HG02973 (cell line): ENCODE results near the gene PDZD2.
"Not testable (repeated sequence)": the region's sequence is repeated elsewhere in the genome, so short reads cannot be mapped to it uniquely, and the experiment has no call there.

Experiments used
- ATAC-seq: cut with Tn5 transposase; IDR thresholded peaks from one replicate; pipeline ENCODE4 v1.9.1; 2021; ENCODE audit warnings: moderate library complexity; ENCODE audit not compliant: unreplicated experiment

Gene PDZD2

DNA sequence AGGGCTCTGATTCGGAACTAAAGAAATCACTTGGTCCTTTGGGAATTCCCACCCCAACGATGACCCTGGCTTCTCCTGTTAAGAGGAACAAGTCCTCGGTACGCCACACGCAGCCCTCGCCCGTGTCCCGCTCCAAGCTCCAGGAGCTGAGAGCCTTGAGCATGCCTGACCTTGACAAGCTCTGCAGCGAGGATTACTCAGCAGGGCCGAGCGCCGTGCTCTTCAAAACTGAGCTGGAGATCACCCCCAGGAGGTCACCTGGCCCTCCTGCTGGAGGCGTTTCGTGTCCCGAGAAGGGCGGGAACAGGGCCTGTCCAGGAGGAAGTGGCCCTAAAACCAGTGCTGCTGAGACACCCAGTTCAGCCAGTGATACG lies 451.8 kb downstream of the PDZD2 start:
- ATAC-seq = no peak

DNA sequence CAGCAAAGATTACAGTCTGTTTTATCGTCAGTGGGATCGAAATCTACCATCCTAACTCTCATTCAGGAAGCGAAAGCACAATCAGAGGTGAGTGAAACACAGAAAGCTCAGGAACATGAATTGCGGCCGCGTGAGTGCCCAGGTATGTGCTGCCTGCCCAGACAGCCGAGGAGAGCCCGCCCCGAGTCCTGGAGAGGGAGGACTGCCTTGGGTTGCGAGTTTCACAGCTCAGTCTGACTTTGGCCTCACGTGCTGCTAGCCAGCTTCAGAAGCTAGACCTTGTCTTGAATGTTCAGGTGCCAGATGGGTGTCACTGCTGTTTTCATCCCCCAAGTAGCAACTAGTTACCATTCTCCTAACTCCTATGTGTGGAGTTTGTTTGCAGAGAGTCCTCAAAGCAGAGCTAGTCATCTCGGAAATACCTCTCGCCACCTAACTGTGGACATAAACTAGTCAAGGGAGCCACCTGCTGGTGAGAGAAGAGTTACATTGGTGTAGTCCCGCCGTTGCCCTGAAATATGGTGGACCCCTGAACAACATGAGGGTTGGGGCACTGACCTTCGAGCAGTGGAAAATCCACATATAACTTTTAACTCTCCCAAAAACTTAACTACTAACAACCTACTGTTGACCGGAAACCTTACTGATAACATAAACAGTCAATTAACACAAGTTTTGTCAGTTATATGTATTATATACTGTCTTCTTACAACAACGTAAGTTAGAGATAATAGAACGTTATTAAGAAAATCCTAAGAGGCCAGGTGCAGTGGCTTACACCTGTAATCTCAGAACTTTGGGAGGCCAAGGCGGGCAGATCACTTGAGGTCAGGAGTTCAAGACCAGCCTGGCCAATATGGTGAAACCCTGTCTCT lies 454.2 kb downstream of the PDZD2 start:
- ATAC-seq = peak; percentile 87

DNA sequence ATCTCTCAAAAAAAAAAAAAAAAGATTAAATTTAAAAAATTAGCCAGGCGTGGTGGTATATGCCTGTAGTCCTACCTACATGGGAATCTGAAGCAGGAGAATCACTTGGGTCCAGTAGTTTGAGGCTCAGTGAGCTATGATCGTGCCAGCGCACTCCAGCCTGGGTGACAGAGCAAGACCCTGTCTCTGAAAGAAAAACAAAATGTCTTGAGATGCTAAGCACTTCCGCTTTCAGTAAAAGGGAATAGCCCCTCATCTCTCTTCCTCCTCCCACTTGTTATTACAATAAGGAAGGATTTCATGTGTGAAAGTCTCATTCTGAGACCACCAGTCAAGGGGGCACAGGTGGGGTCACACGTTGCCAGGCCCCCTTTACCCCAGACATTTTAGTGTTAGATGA lies 455.8 kb downstream of the PDZD2 start:
- ATAC-seq = no peak

DNA sequence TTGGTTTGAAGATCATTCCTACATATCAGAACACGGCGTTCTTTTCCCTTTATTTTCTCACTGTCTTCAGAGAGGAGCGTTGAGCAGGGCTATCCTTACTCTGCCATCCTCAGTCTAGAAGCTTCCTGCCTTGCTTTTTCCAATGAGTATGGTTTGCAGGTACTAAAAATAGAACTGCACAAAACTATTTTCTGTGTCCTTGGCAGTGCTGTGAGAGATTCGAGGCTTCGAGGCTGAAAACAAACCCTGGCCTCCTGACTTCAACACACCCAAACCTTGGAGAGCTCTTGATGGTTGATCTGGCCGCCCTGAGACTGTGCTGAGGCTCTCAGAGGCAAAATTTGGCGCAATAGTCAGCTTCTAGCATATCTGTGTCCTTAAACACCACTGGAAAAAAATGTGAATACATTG lies 456.3 kb downstream of the PDZD2 start:
- ATAC-seq = no peak

DNA sequence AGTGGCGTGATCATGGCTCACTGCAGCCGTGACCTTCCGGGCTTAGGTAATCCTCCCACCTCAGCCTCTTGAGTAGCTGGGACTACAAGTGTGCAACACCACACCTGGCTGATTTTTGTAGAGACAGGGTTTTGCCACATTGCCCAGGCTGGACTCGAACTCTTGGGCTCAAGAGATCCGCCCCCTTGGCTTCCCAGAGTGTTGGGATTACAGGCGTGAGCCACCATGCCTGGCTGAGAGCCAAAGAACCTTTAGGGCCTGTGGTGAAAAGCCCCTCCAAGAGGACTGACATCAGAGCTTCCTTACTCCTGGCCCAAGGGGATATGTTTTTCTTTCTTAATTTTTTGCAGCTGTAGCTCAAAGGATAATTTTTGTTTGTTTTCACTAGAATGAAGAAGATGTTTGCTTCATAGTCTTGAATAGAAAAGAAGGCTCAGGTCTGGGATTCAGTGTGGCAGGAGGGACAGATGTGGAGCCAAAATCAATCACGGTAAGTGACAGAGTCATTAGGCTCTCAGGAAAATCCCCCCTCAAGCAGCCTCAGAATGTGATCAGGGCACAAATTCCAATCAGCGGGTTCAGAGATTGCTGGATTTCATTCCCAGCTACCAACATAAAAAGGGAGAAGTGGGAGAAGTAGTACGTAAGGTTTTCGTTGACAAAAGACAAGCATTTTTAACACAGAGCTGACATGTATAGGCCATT lies 458.1 kb downstream of the PDZD2 start:
- no peak for ATAC-seq

DNA sequence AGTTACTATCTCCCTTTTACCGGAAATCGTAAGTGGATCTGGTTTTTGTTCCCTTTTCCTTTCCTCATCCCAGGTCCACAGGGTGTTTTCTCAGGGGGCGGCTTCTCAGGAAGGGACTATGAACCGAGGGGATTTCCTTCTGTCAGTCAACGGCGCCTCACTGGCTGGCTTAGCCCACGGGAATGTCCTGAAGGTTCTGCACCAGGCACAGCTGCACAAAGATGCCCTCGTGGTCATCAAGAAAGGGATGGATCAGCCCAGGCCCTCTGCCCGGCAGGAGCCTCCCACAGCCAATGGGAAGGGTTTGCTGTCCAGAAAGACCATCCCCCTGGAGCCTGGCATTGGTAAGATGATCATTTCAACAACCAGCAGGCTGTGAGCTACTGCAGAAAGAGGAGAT lies 459.4 kb downstream of the PDZD2 start:
- ATAC-seq = no peak

DNA sequence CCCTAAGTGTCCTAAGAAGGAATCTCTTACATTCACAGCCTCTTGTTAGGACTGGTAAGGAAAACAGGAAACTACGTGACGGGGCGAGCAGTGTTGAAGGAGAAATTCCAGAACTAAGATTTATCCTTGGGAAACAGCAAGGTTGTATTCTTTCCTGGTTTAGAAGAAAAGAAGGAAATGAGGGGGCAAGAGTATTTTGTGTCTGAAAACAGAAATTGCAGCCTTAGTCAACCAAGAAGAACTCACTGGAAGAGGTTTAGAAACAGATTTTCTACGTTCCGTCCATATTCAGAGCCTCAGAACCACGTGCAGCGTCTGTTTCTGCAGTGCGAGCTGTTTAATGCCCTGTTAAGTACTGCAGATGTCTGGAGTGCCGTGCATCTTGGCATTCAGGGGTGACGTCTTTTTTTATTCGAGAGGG lies 460.0 kb downstream of the PDZD2 start:
- no peak for ATAC-seq

DNA sequence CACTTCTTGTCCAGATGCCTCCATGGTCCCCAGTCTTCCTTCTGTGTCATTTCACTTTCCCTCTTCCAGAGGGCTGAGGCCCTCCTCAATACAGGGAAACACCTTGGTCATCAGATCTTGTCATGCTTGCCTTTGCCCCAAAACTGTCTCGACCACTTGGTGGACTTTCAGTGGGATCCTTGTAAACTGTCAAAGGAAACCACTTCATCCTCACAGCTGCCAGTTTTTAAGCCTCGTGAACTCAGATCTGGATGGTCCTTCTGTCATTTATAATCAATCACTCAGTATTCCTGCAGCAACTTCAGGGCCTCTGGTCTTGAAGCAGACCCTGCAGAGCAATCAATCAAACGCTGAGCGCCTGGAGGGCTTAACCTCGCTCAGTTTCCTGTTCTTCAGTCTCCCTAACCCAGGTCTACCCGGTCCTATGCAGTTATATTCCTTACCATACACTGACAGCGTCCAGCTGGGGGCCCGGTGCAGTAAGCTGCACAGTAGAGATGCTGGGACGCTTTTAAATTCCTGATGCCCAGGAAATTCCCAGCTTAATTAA lies 460.6 kb downstream of the PDZD2 start:
- no peak for ATAC-seq

DNA sequence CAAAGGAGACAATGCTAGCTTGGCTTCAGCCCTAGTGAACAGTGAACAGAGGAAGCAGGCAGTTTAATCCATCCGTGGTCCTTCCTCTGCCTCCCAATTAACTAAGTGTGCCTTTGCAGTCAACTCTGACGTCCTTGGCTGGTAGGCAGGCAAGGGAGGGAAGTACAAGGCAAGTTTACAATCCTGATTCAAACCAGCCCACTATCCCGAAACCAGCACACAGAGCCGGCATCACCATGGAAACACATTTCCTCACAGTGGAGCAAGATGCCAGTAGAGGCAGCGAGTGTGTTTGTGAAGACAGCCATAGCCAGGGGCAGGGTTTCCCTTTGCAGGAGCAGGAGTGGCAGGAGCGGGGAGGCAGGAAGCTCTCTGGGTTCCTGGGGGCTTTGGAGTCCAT lies 461.3 kb downstream of the PDZD2 start:
- ATAC-seq = no peak

DNA sequence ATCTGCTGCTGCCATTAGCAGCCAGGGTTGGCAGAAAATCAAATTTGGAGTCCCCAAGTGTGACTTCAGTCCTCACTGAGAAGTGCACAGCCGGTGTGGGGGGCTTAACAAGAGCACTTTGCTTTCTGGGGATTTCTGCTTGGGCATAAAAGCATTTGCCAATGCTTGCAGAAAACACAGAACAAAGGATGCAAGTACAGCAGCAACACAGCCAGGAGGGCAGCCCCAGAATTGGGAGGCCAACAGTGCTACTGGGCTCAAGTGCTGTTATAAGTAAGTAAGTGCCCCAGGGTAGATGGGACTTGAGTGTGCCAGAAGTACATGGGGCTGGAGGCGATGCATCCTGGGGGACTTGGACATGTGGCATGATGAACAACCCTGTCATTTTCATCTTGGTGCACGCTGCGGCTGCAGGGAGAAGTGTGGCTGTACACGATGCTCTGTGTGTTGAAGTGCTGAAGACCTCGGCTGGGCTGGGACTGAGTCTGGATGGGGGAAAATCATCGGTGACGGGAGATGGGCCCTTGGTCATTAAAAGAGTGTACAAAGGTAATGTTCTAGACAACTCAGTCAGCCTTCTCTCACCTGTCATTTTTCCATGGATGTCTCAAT lies 461.9 kb downstream of the PDZD2 start:
- no peak for ATAC-seq

DNA sequence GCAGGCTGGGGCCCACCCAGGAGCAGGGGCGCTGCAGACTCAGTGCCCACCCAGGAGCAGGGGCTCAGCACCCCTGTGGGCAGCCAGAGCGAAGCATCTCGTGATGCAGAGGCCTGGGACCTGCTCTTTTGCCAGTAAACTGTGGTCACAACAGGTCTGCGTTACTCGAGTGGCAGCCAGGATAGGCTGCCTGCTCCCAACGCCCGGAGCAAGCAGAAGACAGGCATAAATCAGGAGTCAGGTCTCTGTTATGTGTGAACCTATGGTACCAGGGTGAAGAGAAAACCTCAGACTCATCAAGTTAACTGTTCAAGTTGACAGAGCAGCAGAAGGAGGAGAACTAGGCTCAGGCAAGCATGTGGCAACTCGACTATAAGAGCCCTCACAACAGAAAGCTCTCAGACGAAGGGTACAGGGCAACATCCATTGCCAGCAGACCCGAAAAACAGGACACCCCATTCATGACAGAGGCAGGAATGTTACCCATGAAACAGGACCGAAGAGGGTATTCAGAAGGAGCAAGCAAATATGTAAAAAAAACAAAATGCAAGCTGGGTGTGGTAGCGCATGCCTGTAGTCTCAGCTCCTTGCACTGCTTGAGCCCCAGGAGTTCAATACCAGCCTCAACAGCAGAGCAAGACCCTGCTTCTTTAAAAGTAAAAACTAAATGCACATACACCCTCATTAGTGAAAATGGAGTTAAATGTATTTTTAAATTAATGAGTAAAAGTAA lies 463.5 kb downstream of the PDZD2 start:
- no peak for ATAC-seq

DNA sequence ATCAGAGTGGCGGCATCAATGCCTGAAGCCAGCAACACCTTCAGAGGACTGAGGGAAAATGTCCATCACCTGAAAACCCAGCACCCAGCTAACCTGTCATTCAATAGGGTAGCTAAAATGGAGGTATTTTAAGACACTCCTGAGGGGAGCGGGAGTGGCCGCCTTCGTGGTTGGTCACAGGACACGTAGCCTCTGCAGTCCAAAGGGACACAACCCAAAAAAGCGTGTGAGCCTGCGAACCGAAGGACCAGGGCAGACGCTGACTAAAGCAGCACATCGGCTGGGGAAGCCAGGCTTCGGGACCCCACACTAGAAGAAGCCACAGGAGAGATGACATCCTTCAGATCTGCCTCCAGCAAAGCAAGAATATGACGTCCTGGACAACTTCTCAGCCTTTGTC lies 464.6 kb downstream of the PDZD2 start:
- ATAC-seq = no peak

DNA sequence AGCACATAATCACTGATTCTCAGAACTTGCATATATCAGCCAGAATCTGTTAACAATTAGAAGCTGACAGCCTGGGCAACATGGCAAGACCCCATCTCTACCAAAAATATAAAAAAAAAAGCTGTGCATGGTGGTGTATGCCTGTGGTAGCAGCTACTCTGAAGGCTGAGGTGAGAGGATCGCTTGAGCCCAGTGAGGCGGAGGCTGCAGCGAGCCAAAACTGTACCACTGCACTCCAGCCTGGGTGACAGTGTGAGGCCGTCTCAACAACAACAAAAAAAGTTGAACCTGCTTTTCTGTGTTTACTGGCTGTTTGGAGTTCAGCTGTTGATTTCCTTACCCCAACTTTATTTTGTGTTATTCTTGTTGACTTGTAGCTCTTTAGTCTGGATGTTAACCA lies 468.4 kb downstream of the PDZD2 start:
- ATAC-seq = no peak

DNA sequence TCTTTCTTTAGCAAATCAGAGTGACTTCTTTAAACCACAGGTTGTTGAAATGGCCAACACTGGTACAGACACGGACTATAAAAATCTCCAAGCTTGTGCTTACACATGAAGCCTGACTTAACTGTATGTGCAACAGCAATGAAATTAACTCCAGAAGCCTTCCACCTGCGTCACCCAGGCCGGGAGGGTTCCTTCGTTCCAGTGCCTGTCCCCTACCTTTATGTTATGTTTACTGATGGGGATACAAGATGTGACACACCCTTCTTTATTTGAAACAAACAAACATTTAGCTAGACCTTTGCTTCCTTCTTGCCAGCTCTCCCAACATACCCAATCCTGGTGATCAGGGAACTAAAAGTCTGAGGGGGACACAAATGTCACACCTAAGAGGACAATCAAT lies 469.2 kb downstream of the PDZD2 start:
- no peak for ATAC-seq

DNA sequence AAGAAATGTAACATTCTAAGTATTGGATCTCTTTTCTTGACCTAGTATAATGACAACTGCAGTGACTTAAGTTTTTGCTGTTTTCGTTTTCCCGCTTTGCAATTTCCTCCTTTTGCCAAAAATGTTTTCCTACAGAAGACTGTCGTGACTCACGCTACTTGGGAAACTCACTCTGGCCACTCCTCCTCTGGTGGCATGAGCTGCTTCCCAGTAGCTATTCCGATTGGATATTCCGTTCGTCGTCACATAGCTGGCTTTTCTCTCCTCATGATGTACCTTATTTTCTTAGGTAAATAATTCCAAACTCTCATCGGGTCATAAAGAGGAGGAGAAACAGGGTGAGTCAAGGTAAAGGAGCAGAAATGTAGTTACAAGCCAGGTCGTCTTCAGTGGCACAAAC lies 470.3 kb downstream of the PDZD2 start:
- ATAC-seq = no peak

DNA sequence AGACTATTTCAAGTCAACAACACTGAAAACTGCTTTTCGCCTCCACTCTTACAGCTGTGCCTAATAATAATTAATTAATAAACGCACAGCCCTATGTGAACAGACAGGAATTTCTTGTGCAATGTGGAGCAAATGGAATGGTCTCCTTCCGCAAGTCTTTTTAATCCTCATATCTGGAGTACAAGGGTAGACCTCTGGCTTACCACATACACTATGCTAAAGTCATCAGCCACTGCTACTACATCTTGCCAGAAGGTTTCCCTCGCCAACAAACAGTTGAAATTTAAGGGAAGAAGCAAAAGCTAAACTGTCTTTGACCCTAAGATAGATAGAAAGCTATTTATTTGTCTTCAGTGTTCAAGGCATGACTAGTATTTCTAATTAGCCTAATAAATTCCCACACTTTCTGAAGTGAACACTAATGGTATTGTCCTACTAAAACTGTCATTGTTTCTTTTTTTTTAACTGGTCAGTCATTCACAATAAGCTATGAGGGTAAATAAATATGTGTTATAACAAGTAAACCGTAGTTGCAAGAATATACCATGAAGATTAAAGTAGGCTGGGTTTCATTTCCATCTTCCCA lies 471.3 kb downstream of the PDZD2 start:
- ATAC-seq = no peak

DNA sequence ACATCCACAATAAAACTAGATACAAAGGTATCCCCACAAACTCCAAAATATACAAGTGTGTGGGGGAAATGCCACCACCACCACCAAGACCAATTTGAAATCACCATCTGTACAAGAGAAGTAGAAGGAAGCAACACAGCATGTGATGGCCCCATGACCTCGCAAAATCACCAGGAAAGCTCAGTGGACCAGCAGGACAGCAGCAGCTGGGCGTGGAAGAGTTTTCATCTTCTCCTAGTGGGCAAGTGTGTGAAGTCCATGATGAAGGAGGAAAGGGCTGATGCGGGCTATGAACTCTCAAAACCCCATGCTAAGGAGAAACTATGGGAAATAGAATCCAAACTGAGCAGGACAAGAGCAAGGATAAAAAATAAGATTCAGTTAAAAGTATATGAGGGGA lies 477.1 kb downstream of the PDZD2 start:
- ATAC-seq = no peak

DNA sequence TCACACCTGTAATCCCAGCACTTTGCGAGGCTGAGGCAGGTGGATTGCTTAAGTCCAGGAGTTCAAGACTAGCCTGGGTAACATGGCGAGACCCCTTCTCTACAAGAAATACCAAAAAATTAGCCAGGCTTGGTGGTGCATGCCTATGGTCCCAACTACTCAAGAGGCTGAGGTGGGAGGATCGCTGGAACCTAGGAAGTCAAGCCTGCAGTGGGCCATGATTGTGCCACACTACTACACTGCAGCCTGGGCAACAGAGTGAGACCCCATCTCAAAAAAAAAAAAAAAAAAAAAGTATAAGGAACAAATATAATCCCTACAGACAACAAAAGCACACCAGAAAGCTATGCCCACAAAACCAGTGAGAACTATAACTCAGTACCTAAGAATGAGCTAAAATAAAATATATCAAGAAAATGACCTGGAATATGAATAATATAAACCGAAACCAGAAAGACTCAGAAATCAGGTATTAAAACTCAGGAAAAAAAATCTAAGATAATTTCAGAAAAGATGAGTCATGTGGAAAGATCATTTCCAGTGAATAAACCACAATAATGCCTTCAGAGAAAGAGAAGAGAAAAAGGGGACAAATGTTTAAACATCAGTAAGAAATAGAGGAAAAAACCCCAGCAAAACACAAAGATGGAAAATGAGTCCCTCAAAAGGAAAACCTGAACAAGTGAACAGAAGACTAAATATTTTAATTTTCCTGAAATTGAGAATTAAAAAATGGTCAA lies 477.8 kb downstream of the PDZD2 start:
- ATAC-seq = no peak

DNA sequence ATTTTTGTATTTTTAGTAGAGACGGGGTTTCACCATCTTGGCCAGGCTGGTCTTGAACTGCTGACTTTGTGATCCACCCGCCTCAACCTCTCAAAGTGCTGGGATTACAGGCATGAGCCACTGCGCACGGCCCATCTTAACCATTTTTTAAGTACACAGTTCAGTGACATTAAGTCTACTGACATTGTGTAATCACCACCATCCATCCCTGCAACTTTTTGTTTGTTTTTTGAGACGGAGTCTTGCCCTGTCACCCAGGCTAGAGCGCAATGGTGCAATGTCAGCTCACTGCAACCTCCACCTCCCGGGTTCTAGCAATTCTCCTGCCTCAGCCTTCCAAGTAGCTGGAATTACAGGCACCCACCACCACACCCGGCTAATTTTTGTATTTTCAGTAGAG lies 480.0 kb downstream of the PDZD2 start:
- ATAC-seq = not testable (repeated sequence)
